Activated CD8-positive, alpha-beta memory T cell treated with anti-CD3 and anti-CD28 coated beads for 4 hours (primary cell): ENCODE results near the gene SLC10A7.

Experiments
- DNase-seq, 2 donors: peaks; one replicate each; pipeline ENCODE4 v3.0.0-alpha.2; 2020; ENCODE audit warnings: low read depth in 2 of 2

SLC10A7 gene

GRCh38 chr4:146521541-146522097 lies at the start of gene SLC10A7:
SLC10A7 (minus strand) TSS chr4:146521940; CDS start chr4:146521717, 223 bp downstream.
- DNase-seq: peak; percentile 39 to 49

- DNase-seq: no peak
Observed at GRCh38 chr4:146567396-146567795, 45.7 kb upstream of the SLC10A7 start.

GRCh38 chr4:146564492-146564891 lies 42.8 kb upstream of the SLC10A7 start:
- DNase-seq: no peak

- no peak for DNase-seq
Observed at GRCh38 chr4:146550161-146550560, 28.4 kb upstream of the SLC10A7 start.

- DNase-seq: no peak
Observed at GRCh38 chr4:146548443-146548842, 26.7 kb upstream of the SLC10A7 start.

- no peak for DNase-seq
Observed at GRCh38 chr4:146545102-146545501, 23.4 kb upstream of the SLC10A7 start.

GRCh38 chr4:146534178-146534577 lies 12.4 kb upstream of the SLC10A7 start:
- no peak for DNase-seq

GRCh38 chr4:146525754-146526153 lies 4.0 kb upstream of the SLC10A7 start:
- no peak for DNase-seq

GRCh38 chr4:146524663-146525062 lies 2.9 kb upstream of the SLC10A7 start:
- no peak for DNase-seq

- DNase-seq: no peak
Observed at GRCh38 chr4:146522869-146523205, 1.1 kb upstream of the SLC10A7 start.

GRCh38 chr4:146522098-146522868 lies 543 bp upstream of the SLC10A7 start:
- peak; percentile 67 to 71 for DNase-seq

GRCh38 chr4:146520896-146521540 lies 722 bp downstream of the SLC10A7 start:
- DNase-seq: no peak

- DNase-seq: no peak
Observed at GRCh38 chr4:146514651-146515357, 6.9 kb downstream of the SLC10A7 start.

- DNase-seq: no peak
Observed at GRCh38 chr4:146513548-146513947, 8.2 kb downstream of the SLC10A7 start.

GRCh38 chr4:146511381-146511780 lies 10.4 kb downstream of the SLC10A7 start:
- DNase-seq: no peak

- DNase-seq: no peak
Observed at GRCh38 chr4:146510942-146511341, 10.8 kb downstream of the SLC10A7 start.

- no peak for DNase-seq
Observed at GRCh38 chr4:146508229-146508939, 13.4 kb downstream of the SLC10A7 start.

GRCh38 chr4:146507632-146508031 lies 14.1 kb downstream of the SLC10A7 start:
- no peak for DNase-seq

- no peak for DNase-seq
Observed at GRCh38 chr4:146506272-146506671, 15.5 kb downstream of the SLC10A7 start.

- DNase-seq: no peak
Observed at GRCh38 chr4:146500216-146500615, 21.5 kb downstream of the SLC10A7 start.

- DNase-seq: no peak
Observed at GRCh38 chr4:146498291-146498690, 23.4 kb downstream of the SLC10A7 start.

- DNase-seq: no peak
Observed at GRCh38 chr4:146495269-146495668, 26.5 kb downstream of the SLC10A7 start.
